ENCODE measurements around the gene PLD1.
"Not testable (repeated sequence)": the region's sequence is repeated elsewhere in the genome, so short reads cannot be mapped to it uniquely, and the experiment has no call there.

PLD1 gene

GRCh38 chr3:171712171-171712938 is 97.9 kb downstream of the PLD1 start:
- H3K9me3 Mint-ChIP-seq = no peaks in the 10 kb centered on the region
- no peaks in the 10 kb centered on the region for H3K36me3 Mint-ChIP-seq (ENCODE audit: low read depth)
- H3K27me3 Mint-ChIP-seq = no peaks in the 10 kb centered on the region
- no peak overlapping the region for H3K4me3 Mint-ChIP-seq
- H3K4me1 Mint-ChIP-seq (ENCODE audit: low read depth) = no peaks in the 10 kb centered on the region
- H3K27ac Mint-ChIP-seq = no peak overlapping the region

- Mint-ChIP-seq H3K27me3 (no peaks in the 10 kb centered on the region), H3K4me1 (ENCODE audit: low read depth) (no peaks in the 10 kb centered on the region), H3K9me3 (no peaks in the 10 kb centered on the region), H3K4me3 (no peak overlapping the region), H3K36me3 (ENCODE audit: low read depth) (no peaks in the 10 kb centered on the region), H3K27ac (no peak overlapping the region)
Measured at GRCh38 chr3:171711461-171712170, 98.7 kb downstream of the PLD1 start.

GRCh38 chr3:171710359-171710758 is 99.9 kb downstream of the PLD1 start:
- Mint-ChIP-seq H3K36me3 (ENCODE audit: low read depth) (no peaks in the 10 kb centered on the region), H3K4me1 (ENCODE audit: low read depth) (no peaks in the 10 kb centered on the region), H3K27me3 (no peaks in the 10 kb centered on the region), H3K9me3 (no peaks in the 10 kb centered on the region), H3K4me3 (no peak overlapping the region), H3K27ac (no peak overlapping the region)

- Mint-ChIP-seq H3K27ac (no peak overlapping the region), H3K4me1 (ENCODE audit: low read depth) (no peaks in the 10 kb centered on the region), H3K27me3 (peaks cover 19% of the 10 kb centered on the region), H3K9me3 (no peaks in the 10 kb centered on the region), H3K36me3 (ENCODE audit: low read depth) (no peaks in the 10 kb centered on the region), H3K4me3 (no peak overlapping the region)
Measured at GRCh38 chr3:171704814-171705213, 105.5 kb downstream of the PLD1 start.

GRCh38 chr3:171704002-171704401 is 106.3 kb downstream of the PLD1 start:
- Mint-ChIP-seq H3K36me3 (ENCODE audit: low read depth) (no peaks in the 10 kb centered on the region), H3K4me1 (ENCODE audit: low read depth) (no peaks in the 10 kb centered on the region), H3K9me3 (no peaks in the 10 kb centered on the region), H3K27me3 (peaks cover 27% of the 10 kb centered on the region), H3K27ac (no peak overlapping the region), H3K4me3 (no peak overlapping the region)

GRCh38 chr3:171703144-171703543 is 107.1 kb downstream of the PLD1 start:
- Mint-ChIP-seq H3K27me3 (peaks cover 31% of the 10 kb centered on the region), H3K36me3 (ENCODE audit: low read depth) (no peaks in the 10 kb centered on the region)

GRCh38 chr3:171700653-171701052 is 109.6 kb downstream of the PLD1 start:
- Mint-ChIP-seq H3K4me3 (no peak overlapping the region), H3K4me1 (ENCODE audit: low read depth) (no peaks in the 10 kb centered on the region), H3K9me3 (no peaks in the 10 kb centered on the region), H3K27ac (no peak overlapping the region), H3K36me3 (ENCODE audit: low read depth) (no peaks in the 10 kb centered on the region), H3K27me3 (peaks cover 36% of the 10 kb centered on the region)

More at GRCh38 chr3:171703144-171703543, 107.1 kb downstream of the PLD1 start:
- Mint-ChIP-seq H3K27ac (no peak overlapping the region), H3K9me3 (no peaks in the 10 kb centered on the region), H3K4me3 (no peak overlapping the region), H3K4me1 (ENCODE audit: low read depth) (no peaks in the 10 kb centered on the region)

GRCh38 chr3:171700157-171700556 is 110.1 kb downstream of the PLD1 start:
- no peaks in the 10 kb centered on the region for H3K4me1 Mint-ChIP-seq (ENCODE audit: low read depth)
- no peak overlapping the region for H3K27ac Mint-ChIP-seq
- peaks cover 36% of the 10 kb centered on the region for H3K27me3 Mint-ChIP-seq

GRCh38 chr3:171699601-171700000 is 110.7 kb downstream of the PLD1 start:
- no peaks in the 10 kb centered on the region for H3K36me3 Mint-ChIP-seq (ENCODE audit: low read depth)
- H3K27ac Mint-ChIP-seq = no peak overlapping the region
- H3K9me3 Mint-ChIP-seq = no peaks in the 10 kb centered on the region
- H3K27me3 Mint-ChIP-seq = peaks cover 36% of the 10 kb centered on the region
- H3K4me3 Mint-ChIP-seq = no peak overlapping the region
- H3K4me1 Mint-ChIP-seq (ENCODE audit: low read depth) = no peaks in the 10 kb centered on the region

More at GRCh38 chr3:171700157-171700556, 110.1 kb downstream of the PLD1 start:
- H3K9me3 Mint-ChIP-seq = no peaks in the 10 kb centered on the region
- H3K4me3 Mint-ChIP-seq = no peak overlapping the region
- H3K36me3 Mint-ChIP-seq (ENCODE audit: low read depth) = no peaks in the 10 kb centered on the region

GRCh38 chr3:171696805-171697204 is 113.5 kb downstream of the PLD1 start:
- H3K4me3 Mint-ChIP-seq = no peak overlapping the region
- H3K4me1 Mint-ChIP-seq (ENCODE audit: low read depth) = no peaks in the 10 kb centered on the region
- no peak overlapping the region for H3K27ac Mint-ChIP-seq
- H3K27me3 Mint-ChIP-seq = peaks cover 31% of the 10 kb centered on the region
- no peaks in the 10 kb centered on the region for H3K36me3 Mint-ChIP-seq (ENCODE audit: low read depth)
- H3K9me3 Mint-ChIP-seq = no peaks in the 10 kb centered on the region

GRCh38 chr3:171695426-171695825 is 114.9 kb downstream of the PLD1 start:
- H3K4me1 Mint-ChIP-seq (ENCODE audit: low read depth) = peaks cover 5% of the 10 kb centered on the region
- no peaks in the 10 kb centered on the region for H3K9me3 Mint-ChIP-seq
- H3K36me3 Mint-ChIP-seq (ENCODE audit: low read depth) = no peaks in the 10 kb centered on the region
- no peak overlapping the region for H3K27ac Mint-ChIP-seq
- peaks cover 23% of the 10 kb centered on the region for H3K27me3 Mint-ChIP-seq
- no peak overlapping the region for H3K4me3 Mint-ChIP-seq

GRCh38 chr3:171694888-171695287 is 115.4 kb downstream of the PLD1 start:
- H3K27ac Mint-ChIP-seq = no peak overlapping the region
- H3K4me1 Mint-ChIP-seq (ENCODE audit: low read depth) = peaks cover 9% of the 10 kb centered on the region
- no peak overlapping the region for H3K4me3 Mint-ChIP-seq
- H3K36me3 Mint-ChIP-seq (ENCODE audit: low read depth) = no peaks in the 10 kb centered on the region
- no peaks in the 10 kb centered on the region for H3K9me3 Mint-ChIP-seq
- peaks cover 18% of the 10 kb centered on the region for H3K27me3 Mint-ChIP-seq

GRCh38 chr3:171692551-171692950 is 117.7 kb downstream of the PLD1 start:
- not testable (repeated sequence) for H3K4me3 Mint-ChIP-seq; H3K27ac Mint-ChIP-seq; H3K27me3 Mint-ChIP-seq; H3K36me3 Mint-ChIP-seq (ENCODE audit: low read depth); H3K4me1 Mint-ChIP-seq (ENCODE audit: low read depth); H3K9me3 Mint-ChIP-seq

- peaks cover 9% of the 10 kb centered on the region for H3K4me1 Mint-ChIP-seq (ENCODE audit: low read depth)
- H3K27ac Mint-ChIP-seq = no peak overlapping the region
- no peak overlapping the region for H3K4me3 Mint-ChIP-seq
- no peaks in the 10 kb centered on the region for H3K9me3 Mint-ChIP-seq
- H3K27me3 Mint-ChIP-seq = no peaks in the 10 kb centered on the region
- H3K36me3 Mint-ChIP-seq (ENCODE audit: low read depth) = no peaks in the 10 kb centered on the region
Measured at GRCh38 chr3:171691485-171691884, 118.8 kb downstream of the PLD1 start.

- H3K4me1 Mint-ChIP-seq (ENCODE audit: low read depth) = peaks cover 9% of the 10 kb centered on the region
- H3K27me3 Mint-ChIP-seq = no peaks in the 10 kb centered on the region
- peak overlapping the region; percentile 19 for H3K27ac Mint-ChIP-seq
- H3K9me3 Mint-ChIP-seq = no peaks in the 10 kb centered on the region
- no peaks in the 10 kb centered on the region for H3K36me3 Mint-ChIP-seq (ENCODE audit: low read depth)
- H3K4me3 Mint-ChIP-seq = no peak overlapping the region
Measured at GRCh38 chr3:171690281-171690680, 120.0 kb downstream of the PLD1 start.

Data from stimulated activated naive CD8-positive, alpha-beta T cell treated with anti-CD3 and anti-CD28 coated beads, Interleukin-15, Interleukin-2, amounts not matched to agents 100 ng/mL and 50 ng/mL, for 24 hours (primary cell).